ENCODE measurements around the gene A1BG. TPM values are rescaled to one million over a fixed set of nuclear protein-coding genes. Genes with fewer than 3 reads are reported as not detected.
"Not testable (repeated sequence)": the region's sequence is repeated elsewhere in the genome, so short reads cannot be mapped to it uniquely, and the experiment has no call there.

A1BG gene
- total RNA-seq, 1 donor from 2014 or later, result 4.1 TPM

- no peak for DNase-seq
- ATAC-seq (ENCODE audit: poor library complexity), result no peak
- intact Hi-C loops (cut with DNase I), result no loop called here
These were observed 34.3 kb upstream of the A1BG start for GRCh38 chr19:58387338-58388174.

- intact Hi-C loops (cut with DNase I), result no loop called here
- ATAC-seq (ENCODE audit: poor library complexity) (peak; percentile 97), DNase-seq (peak; percentile 97)
These were observed 33.5 kb upstream of the A1BG start, which contains the start of gene RPS5 for GRCh38 chr19:58386576-58387337. Gene RPS5 (plus strand): TSS chr19:58387269. CDS start chr19:58388138, 869 bp downstream.

- intact Hi-C loops (cut with DNase I), result no loop called here
- DNase-seq (no peak), ATAC-seq (ENCODE audit: poor library complexity) (peak; percentile 23)
These were observed 32.7 kb upstream of the A1BG start for GRCh38 chr19:58385891-58386575.

- DNase-seq, result no peak
- intact Hi-C loops (cut with DNase I), result no loop called here
These were observed 32.1 kb upstream of the A1BG start for GRCh38 chr19:58385313-58385890.

GRCh38 chr19:58382997-58383603, 29.8 kb upstream of the A1BG start:
- ATAC-seq (ENCODE audit: poor library complexity) (no peak), DNase-seq (no peak)
- intact Hi-C loops (cut with DNase I), result no loop called here

More at GRCh38 chr19:58385313-58385890, 32.1 kb upstream of the A1BG start:
- no peak for ATAC-seq (ENCODE audit: poor library complexity)

- no peak for DNase-seq
- intact Hi-C loops (cut with DNase I), result no loop called here
- no peak for ATAC-seq (ENCODE audit: poor library complexity)
These were observed 28.3 kb upstream of the A1BG start for GRCh38 chr19:58381460-58382212.

- DNase-seq, result peak; percentile 99
- intact Hi-C loops (cut with DNase I), result no loop called here
- ATAC-seq (ENCODE audit: poor library complexity), result peak; percentile 97
These were observed 27.6 kb upstream of the A1BG start, which contains the start of gene ZNF837 for GRCh38 chr19:58380662-58381459. Gene ZNF837 (minus strand): TSS chr19:58381030. CDS start chr19:58369332, 11,698 bp downstream.

- ATAC-seq (ENCODE audit: poor library complexity) (no peak), DNase-seq (no peak)
- intact Hi-C loops (cut with DNase I), result no loop called here
These were observed 26.9 kb upstream of the A1BG start for GRCh38 chr19:58380037-58380661.

GRCh38 chr19:58379246-58379645, 26.0 kb upstream of the A1BG start:
- intact Hi-C loops (cut with DNase I), result no loop called here
- no peak for DNase-seq

GRCh38 chr19:58376724-58377123, 23.4 kb upstream of the A1BG start:
- ATAC-seq (ENCODE audit: poor library complexity); intact Hi-C loops (cut with DNase I); DNase-seq: not testable (repeated sequence)

More at GRCh38 chr19:58379246-58379645, 26.0 kb upstream of the A1BG start:
- no peak for ATAC-seq (ENCODE audit: poor library complexity)

- no peak for ATAC-seq (ENCODE audit: poor library complexity)
These were observed 20.9 kb upstream of the A1BG start for GRCh38 chr19:58374200-58374599.

GRCh38 chr19:58372311-58373133, 19.2 kb upstream of the A1BG start:
- peak; percentile 91 for ATAC-seq (ENCODE audit: poor library complexity)
- no peak for DNase-seq
- intact Hi-C loops (cut with DNase I), result no loop called here

More at GRCh38 chr19:58374200-58374599, 20.9 kb upstream of the A1BG start:
- intact Hi-C loops (cut with DNase I), result no loop called here
- DNase-seq, result no peak

- DNase-seq, result no peak
- intact Hi-C loops (cut with DNase I), result no loop called here
- no peak for ATAC-seq (ENCODE audit: poor library complexity)
These were observed 15.5 kb upstream of the A1BG start for GRCh38 chr19:58368561-58369360.

- ATAC-seq (ENCODE audit: poor library complexity) (no peak), DNase-seq (no peak)
- intact Hi-C loops (cut with DNase I), result no loop called here
These were observed 14.6 kb upstream of the A1BG start for GRCh38 chr19:58367698-58368454.
